Neural progenitor cell (in vitro differentiated cells): ENCODE data around the gene SNTG2. TPM values are rescaled to one million over a fixed set of nuclear protein-coding genes. Genes with fewer than 3 reads are reported as not detected.

Source experiments
- DNase-seq: peaks from one replicate; pipeline ENCODE4 v3.0.0-alpha.2; 2016; ENCODE audit warnings: low spot score
- H2AFZ ChIP-seq: fragments of 200-600 bp; sonication (generic); replicated peaks from 2 replicates; pipeline ENCODE4 v1.6.1; 2016; ENCODE audit warnings: antibody characterized with exemption
- H3F3A ChIP-seq: fragments of 200-600 bp; sonication (generic); 2 replicates; pipeline ENCODE4 v1.6.1; 2016; ENCODE audit warnings: antibody characterized with exemption, low read depth
- H3K27ac ChIP-seq: fragments of 200-600 bp; sonication (generic); 2 replicates; pipeline ENCODE4 v1.5.1; 2016; ENCODE audit warnings: mild to moderate bottlenecking
- H3K27me3 ChIP-seq: fragments of 200-600 bp; sonication (generic); 2 replicates; pipeline ENCODE4 v1.6.1; 2016; ENCODE audit warnings: mild to moderate bottlenecking, moderate library complexity
- H3K36me3 ChIP-seq: fragments of 200-600 bp; sonication (generic); 2 replicates; pipeline ENCODE4 v1.5.1; 2016
- H3K4me1 ChIP-seq: fragments of 200-600 bp; sonication (generic); 2 replicates; pipeline ENCODE4 v1.6.1; 2016; ENCODE audit warnings: mixed run types
- H3K4me2 ChIP-seq: fragments of 200-600 bp; sonication (generic); 2 replicates; pipeline ENCODE4 v1.6.1; 2016
- H3K4me3 ChIP-seq: fragments of 200-600 bp; sonication (generic); 2 replicates; pipeline ENCODE4 v1.5.1; 2016
- H3K79me2 ChIP-seq: fragments of 200-600 bp; sonication (generic); 2 replicates; pipeline ENCODE4 v1.6.1; 2016; ENCODE audit warnings: low read depth
- H3K9ac ChIP-seq: fragments of 200-600 bp; sonication (generic); 2 replicates; pipeline ENCODE4 v1.6.1; 2016
- H3K9me3 ChIP-seq: fragments of 200-600 bp; sonication (generic); 2 replicates; pipeline ENCODE4 v1.5.1; 2016; ENCODE audit warnings: low read depth
- H4K20me1 ChIP-seq: fragments of 200-600 bp; sonication (generic); 2 replicates; pipeline ENCODE4 v1.6.1; 2016; ENCODE audit warnings: low read depth
- H3K27ac Mint-ChIP-seq: 3 replicates; pipeline ENCODE4 v1.8.0; 2021; ENCODE audit warnings: mixed read lengths
- H3K27me3 Mint-ChIP-seq: 2 replicates; pipeline ENCODE4 v1.8.0; 2022; ENCODE audit warnings: low read depth, mild to moderate bottlenecking, inconsistent platforms, moderate library complexity, mixed read lengths; ENCODE audit not compliant: insufficient read depth
- H3K36me3 Mint-ChIP-seq: 3 replicates; pipeline ENCODE4 v1.8.0; 2021; ENCODE audit warnings: mixed read lengths
- H3K4me1 Mint-ChIP-seq: 3 replicates; pipeline ENCODE4 v1.8.0; 2021; ENCODE audit warnings: mixed read lengths
- H3K4me3 Mint-ChIP-seq: 3 replicates; pipeline ENCODE4 v1.8.0; 2021; ENCODE audit warnings: mild to moderate bottlenecking, moderate library complexity, mixed read lengths
- H3K9me3 Mint-ChIP-seq: 3 replicates; pipeline ENCODE4 v1.8.0; 2020; ENCODE audit warnings: mixed read lengths
- EZH2 ChIP-seq: fragments of 200-600 bp; sonication (generic); IDR thresholded peaks from 2 replicates; pipeline ENCODE4 v1.6.1; 2017; ENCODE audit warnings: antibody characterized with exemption, mild to moderate bottlenecking, moderate library complexity
- EZH2phosphoT487 ChIP-seq: fragments of 200-600 bp; sonication (generic); IDR thresholded peaks from 2 replicates; pipeline ENCODE4 v1.6.1; 2017; ENCODE audit warnings: antibody characterized with exemption
- total RNA-seq: library from RNA; depleted of rRNA; stranded (reverse); fragments of >200 nt; gene quantifications from 2 replicates; pipeline ENCODE4 v1.2.3, GENCODE V29; 2015; ENCODE audit warnings: low replicate concordance
- TF ChIP-seq, protein P1 (sequence below): fragments of 200-600 bp; sonication (generic); IDR thresholded peaks from 2 replicates; pipeline ENCODE4 v1.5.1; 2017; ENCODE audit warnings: antibody characterized with exemption, mild to moderate bottlenecking

SNTG2 gene
- total RNA-seq, 1 donor from 2014 or later = 1.1 TPM

DNA sequence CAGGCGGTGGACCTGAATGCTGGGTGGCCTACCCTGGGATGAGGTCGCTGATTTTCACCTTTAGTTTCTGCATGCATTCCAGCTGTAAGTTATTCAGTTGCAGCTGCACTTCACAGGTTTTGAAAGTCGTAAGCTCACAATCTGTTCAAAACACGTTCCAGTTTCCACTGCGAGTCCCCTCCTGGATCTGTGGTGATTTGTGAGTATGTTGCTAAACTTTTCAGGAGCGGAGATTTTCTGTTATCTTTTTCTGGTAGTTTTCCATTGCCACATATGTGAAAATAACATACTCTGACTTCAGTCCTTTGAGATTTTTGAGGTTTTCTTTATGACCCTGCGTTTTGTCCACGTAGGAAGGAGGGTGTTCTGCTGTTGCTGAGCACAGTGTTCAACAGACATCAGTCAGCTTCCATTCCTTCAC lies 102.1 kb downstream of the SNTG2 start:
- no peak overlapping the region for H2AFZ ChIP-seq
- no peak overlapping the region for H3K4me3 ChIP-seq
- Mint-ChIP-seq H3K4me1 (peaks cover 29% of the 10 kb centered on the region), H3K27me3 (no peaks in the 10 kb centered on the region), H3K36me3 (peaks cover 2% of the 10 kb centered on the region), H3K27ac (no peak overlapping the region), H3K4me3 (no peak overlapping the region), H3K9me3 (peaks cover 5% of the 10 kb centered on the region)
- H4K20me1 ChIP-seq = no peaks in the 10 kb centered on the region
- no peak overlapping the region for H3K9ac ChIP-seq
- no peaks in the 10 kb centered on the region for H3K79me2 ChIP-seq
- no peak overlapping the region for H3K27ac ChIP-seq
- peaks cover 11% of the 10 kb centered on the region for H3K4me1 ChIP-seq
- H3K9me3 ChIP-seq = no peaks in the 10 kb centered on the region
- no peak for DNase-seq
- no peak overlapping the region for H3K4me2 ChIP-seq
- no peaks in the 10 kb centered on the region for H3K36me3 ChIP-seq
- no peak for TF ChIP-seq EZH2phosphoT487
- TF ChIP-seq EZH2 = no peak
- TF ChIP-seq, protein P1, sequence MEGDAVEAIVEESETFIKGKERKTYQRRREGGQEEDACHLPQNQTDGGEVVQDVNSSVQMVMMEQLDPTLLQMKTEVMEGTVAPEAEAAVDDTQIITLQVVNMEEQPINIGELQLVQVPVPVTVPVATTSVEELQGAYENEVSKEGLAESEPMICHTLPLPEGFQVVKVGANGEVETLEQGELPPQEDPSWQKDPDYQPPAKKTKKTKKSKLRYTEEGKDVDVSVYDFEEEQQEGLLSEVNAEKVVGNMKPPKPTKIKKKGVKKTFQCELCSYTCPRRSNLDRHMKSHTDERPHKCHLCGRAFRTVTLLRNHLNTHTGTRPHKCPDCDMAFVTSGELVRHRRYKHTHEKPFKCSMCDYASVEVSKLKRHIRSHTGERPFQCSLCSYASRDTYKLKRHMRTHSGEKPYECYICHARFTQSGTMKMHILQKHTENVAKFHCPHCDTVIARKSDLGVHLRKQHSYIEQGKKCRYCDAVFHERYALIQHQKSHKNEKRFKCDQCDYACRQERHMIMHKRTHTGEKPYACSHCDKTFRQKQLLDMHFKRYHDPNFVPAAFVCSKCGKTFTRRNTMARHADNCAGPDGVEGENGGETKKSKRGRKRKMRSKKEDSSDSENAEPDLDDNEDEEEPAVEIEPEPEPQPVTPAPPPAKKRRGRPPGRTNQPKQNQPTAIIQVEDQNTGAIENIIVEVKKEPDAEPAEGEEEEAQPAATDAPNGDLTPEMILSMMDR = no peak
- H3F3A ChIP-seq = peaks cover 3% of the 10 kb centered on the region
- peaks cover 5% of the 10 kb centered on the region for H3K27me3 ChIP-seq

DNA sequence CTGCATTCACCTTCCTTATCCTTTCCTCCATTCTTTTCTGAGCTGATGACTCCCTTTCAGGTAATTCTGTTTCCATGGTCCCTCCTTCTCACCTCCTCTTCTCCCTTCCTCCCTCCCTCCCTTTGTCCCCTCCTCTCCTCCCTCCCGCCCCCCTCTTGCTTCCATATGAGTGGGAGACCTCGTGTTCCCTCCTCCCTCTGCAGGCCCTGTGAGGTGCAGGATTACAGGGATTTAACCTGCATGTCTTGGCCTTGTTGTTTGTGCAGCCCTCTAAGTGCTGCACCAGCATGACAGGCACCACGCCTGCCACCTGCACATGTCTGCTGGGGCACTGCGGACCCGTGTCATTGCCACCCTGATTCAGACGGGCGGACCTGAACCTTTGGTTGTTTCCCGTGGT lies 103.1 kb downstream of the SNTG2 start:
- H3K9ac ChIP-seq = no peak overlapping the region
- H3K27me3 Mint-ChIP-seq = no peaks in the 10 kb centered on the region
- peaks cover 32% of the 10 kb centered on the region for H3K4me1 Mint-ChIP-seq
- H3K4me1 ChIP-seq = peaks cover 11% of the 10 kb centered on the region
- H2AFZ ChIP-seq = no peak overlapping the region
- peaks cover 3% of the 10 kb centered on the region for H3F3A ChIP-seq
- H3K79me2 ChIP-seq = no peaks in the 10 kb centered on the region
- no peak overlapping the region for H3K4me3 Mint-ChIP-seq
- no peaks in the 10 kb centered on the region for H4K20me1 ChIP-seq
- H3K9me3 ChIP-seq = no peaks in the 10 kb centered on the region
- H3K9me3 Mint-ChIP-seq = peaks cover 5% of the 10 kb centered on the region
- H3K27ac Mint-ChIP-seq = no peak overlapping the region
- no peak for DNase-seq
- peak overlapping the region; percentile 12 for H3K4me2 ChIP-seq
- no peak overlapping the region for H3K27ac ChIP-seq
- H3K4me3 ChIP-seq = no peak overlapping the region
- H3K27me3 ChIP-seq = peaks cover 5% of the 10 kb centered on the region
- peaks cover 2% of the 10 kb centered on the region for H3K36me3 Mint-ChIP-seq
- TF ChIP-seq EZH2phosphoT487 (no peak), EZH2 (no peak)
- TF ChIP-seq, protein P1 = no peak
- H3K36me3 ChIP-seq = no peaks in the 10 kb centered on the region

DNA sequence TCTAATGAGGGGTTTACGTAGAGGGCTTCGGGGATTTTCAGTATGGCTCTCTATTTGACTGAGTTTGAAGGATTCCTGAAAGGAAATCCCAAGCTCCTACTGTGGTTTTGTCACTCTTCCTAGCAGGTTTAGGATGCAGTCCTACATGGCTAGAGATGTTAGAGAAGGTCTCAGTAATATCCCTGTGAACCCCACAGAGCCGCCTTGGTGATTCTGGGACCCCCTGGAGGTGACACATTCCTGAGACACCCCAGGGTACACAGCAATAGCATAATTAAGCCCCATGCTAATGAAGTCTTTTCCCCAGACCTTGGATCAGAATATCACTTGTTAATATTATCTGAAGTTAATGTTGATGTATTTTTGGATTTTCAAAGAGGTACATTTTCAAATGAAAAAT lies 103.8 kb downstream of the SNTG2 start:
- Histone ChIP-seq H2AFZ (no peak overlapping the region), H3K9ac (no peak overlapping the region), H3K4me1 (peaks cover 11% of the 10 kb centered on the region), H3K9me3 (no peaks in the 10 kb centered on the region), H4K20me1 (no peaks in the 10 kb centered on the region), H3K27me3 (peaks cover 5% of the 10 kb centered on the region), H3K4me2 (peak overlapping the region; percentile 12), H3K79me2 (no peaks in the 10 kb centered on the region), H3K4me3 (no peak overlapping the region), H3K36me3 (no peaks in the 10 kb centered on the region), H3K27ac (no peak overlapping the region), H3F3A (peaks cover 3% of the 10 kb centered on the region)
- H3K4me3 Mint-ChIP-seq = no peak overlapping the region
- DNase-seq = no peak
- H3K27me3 Mint-ChIP-seq = no peaks in the 10 kb centered on the region
- H3K36me3 Mint-ChIP-seq = peaks cover 2% of the 10 kb centered on the region
- H3K27ac Mint-ChIP-seq = no peak overlapping the region
- peaks cover 5% of the 10 kb centered on the region for H3K9me3 Mint-ChIP-seq
- peaks cover 32% of the 10 kb centered on the region for H3K4me1 Mint-ChIP-seq
- TF ChIP-seq EZH2phosphoT487 = no peak
- TF ChIP-seq, protein P1 = no peak
- TF ChIP-seq EZH2 = no peak
